KOPT-K1 (cell line): ENCODE results near the gene NME7.
"Not testable (repeated sequence)": the region's sequence is repeated elsewhere in the genome, so short reads cannot be mapped to it uniquely, and the experiment has no call there.

Source experiments
- H3K27ac ChIP-seq: fragments of 200-600 bp; sonication (generic); 2 replicates; pipeline ENCODE4 v1.5.1; 2016; ENCODE audit warnings: antibody characterized with exemption, mild to moderate bottlenecking, low read depth, low read length; ENCODE audit not compliant: poor library complexity, severe bottlenecking
- H3K36me3 ChIP-seq: fragments of 200-600 bp; sonication (generic); 2 replicates; pipeline ENCODE4 v1.5.1; 2017; ENCODE audit warnings: antibody characterized with exemption, mild to moderate bottlenecking, low read length, moderate library complexity; ENCODE audit not compliant: insufficient read depth
- H3K9me3 ChIP-seq: fragments of 200-600 bp; sonication (generic); 2 replicates; pipeline ENCODE4 v1.5.1; 2017; ENCODE audit warnings: antibody characterized with exemption, low read length, mild to moderate bottlenecking; ENCODE audit not compliant: insufficient read depth, poor library complexity, severe bottlenecking

Gene NME7

DNA sequence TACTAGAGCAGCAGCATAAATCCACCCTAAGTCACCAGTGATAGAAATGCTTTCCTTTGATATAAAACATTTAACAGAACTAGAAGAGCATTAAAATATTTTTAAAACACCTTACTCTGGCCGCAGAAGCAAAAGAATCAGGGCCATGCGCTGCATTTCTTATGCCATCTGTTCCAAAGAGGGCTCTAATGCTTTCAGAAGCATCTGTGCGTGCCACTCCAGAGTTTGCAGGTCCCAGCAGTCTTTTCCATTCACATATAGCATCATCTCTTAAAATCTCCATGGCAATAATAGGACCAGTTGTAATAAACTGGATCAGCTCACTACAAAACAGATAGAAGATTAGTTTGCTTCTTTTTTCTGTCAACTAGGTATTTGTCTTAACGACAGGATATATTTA lies 69.2 kb downstream of the NME7 start:
- no peak overlapping the region for H3K27ac ChIP-seq
- no peaks in the 10 kb centered on the region for H3K9me3 ChIP-seq
- no peaks in the 10 kb centered on the region for H3K36me3 ChIP-seq

DNA sequence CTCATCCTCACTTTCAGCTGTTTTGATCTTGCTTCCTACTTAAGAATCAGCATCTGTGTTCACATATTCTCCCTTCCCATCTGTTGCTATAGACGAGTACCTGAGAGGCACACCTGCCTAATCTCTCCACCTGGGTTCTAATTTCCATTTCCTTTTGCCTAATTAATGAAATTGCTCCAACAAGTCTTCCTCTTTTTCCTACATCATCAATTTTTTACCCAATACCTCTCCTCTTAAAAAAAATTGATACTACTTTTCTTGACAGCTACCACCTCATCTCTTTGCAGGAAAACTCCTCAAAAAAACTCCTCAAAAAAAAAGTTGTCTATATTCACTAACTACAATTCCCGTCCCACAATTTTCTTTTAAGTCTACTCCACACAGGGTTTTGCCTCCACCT lies 71.8 kb downstream of the NME7 start:
- Histone ChIP-seq H3K36me3 (no peaks in the 10 kb centered on the region), H3K9me3 (no peaks in the 10 kb centered on the region), H3K27ac (no peak overlapping the region)

DNA sequence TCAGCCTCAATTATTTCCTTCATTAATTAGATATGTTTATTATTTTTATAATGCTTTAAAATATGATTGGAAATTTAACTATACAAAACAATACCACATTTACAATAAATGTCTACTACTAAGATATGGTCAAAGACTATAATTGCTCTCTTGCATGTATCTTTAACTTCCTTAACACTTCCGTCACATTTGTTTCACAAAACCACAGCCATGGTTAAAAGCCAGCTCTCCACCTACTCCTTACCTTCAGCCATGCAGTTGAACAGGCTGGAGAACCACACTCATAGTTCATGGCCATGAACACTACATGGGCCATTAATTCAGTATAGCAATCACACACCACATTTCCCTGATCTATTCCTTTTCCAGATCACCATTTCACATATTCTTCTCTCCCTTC lies 72.2 kb downstream of the NME7 start:
- Histone ChIP-seq H3K27ac (no peak overlapping the region), H3K36me3 (no peaks in the 10 kb centered on the region), H3K9me3 (no peaks in the 10 kb centered on the region)

DNA sequence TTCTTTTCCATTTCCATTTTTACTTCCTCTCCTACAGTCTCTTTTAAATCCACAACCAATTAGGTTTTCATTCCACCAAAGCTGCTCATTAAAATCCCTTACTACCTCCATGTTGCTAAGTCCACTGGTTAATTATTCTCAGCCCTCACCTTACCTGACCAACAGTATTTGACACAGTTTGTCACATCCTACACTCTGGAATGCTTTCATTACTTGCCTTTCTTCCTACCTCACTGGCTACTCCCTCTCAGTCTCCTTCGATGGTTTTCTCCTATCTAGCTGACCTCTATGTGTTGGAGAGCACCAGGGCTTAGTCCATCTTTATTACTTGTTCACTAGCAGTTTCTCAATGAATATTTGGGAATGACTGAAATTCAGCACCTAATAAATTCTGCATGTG lies 78.6 kb downstream of the NME7 start:
- Histone ChIP-seq H3K36me3 (no peaks in the 10 kb centered on the region), H3K27ac (no peak overlapping the region), H3K9me3 (peaks cover 7% of the 10 kb centered on the region)

DNA sequence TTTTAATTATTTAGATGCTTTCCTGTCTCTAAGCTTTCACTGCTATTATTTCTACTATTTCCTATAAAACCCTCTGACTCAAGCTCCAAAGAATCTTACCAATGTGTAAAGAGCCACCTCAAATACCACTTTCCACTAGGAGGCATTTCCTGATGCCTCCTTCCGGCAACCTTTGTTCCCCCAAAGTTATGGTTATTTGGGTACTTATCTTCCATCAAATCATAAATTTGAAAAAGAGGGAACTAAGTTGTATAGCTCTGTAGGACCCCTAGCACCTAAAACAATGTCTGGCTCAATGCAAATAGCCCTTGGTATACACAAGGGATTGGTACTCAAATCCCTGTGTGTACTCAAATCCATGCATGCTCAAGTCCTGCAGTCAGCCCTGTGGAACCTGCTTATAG lies 79.6 kb downstream of the NME7 start:
- H3K9me3 ChIP-seq, result peaks cover 11% of the 10 kb centered on the region
- H3K27ac ChIP-seq, result no peak overlapping the region
- H3K36me3 ChIP-seq, result no peaks in the 10 kb centered on the region

DNA sequence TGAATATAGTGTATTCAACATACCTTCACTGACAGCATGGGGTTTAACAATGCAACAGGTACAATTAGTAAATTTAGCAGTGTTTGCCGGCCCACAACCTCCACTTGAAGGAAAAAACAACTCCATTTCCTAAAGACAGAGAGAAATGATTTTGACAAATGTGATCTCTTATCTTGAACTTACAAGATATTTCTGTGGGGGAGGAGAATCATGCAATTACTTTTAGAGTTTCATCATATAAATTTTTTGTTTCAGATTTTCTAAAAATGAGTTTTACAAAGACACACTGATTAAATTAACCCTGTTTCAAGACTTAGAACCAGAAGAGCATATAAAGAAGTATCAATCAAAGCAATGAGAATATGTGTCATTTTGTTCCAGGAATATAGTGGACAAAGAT lies 80.3 kb downstream of the NME7 start:
- H3K27ac ChIP-seq, result no peak overlapping the region
- no peaks in the 10 kb centered on the region for H3K36me3 ChIP-seq
- peaks cover 15% of the 10 kb centered on the region for H3K9me3 ChIP-seq

DNA sequence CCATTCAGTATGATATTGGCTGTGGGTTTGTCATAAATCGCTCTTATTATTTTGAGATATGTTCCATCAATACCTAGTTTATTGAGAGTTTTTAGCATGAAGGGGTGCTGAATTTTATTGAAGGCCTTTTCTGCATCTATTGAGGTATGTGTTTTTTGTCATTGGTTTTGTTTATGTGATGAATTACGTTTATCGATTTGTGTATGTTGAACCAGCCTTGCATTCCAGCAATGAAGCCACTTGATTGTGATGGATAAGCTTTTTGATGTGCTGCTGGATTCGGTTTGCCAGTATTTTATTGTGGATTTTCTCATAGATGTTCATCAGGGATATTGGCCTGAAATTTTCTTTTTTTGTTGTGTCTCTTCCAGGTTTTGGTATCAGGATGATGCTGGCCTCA lies 86.0 kb downstream of the NME7 start:
- peaks cover 41% of the 10 kb centered on the region for H3K9me3 ChIP-seq
- not testable (repeated sequence) for H3K27ac ChIP-seq, H3K36me3 ChIP-seq

DNA sequence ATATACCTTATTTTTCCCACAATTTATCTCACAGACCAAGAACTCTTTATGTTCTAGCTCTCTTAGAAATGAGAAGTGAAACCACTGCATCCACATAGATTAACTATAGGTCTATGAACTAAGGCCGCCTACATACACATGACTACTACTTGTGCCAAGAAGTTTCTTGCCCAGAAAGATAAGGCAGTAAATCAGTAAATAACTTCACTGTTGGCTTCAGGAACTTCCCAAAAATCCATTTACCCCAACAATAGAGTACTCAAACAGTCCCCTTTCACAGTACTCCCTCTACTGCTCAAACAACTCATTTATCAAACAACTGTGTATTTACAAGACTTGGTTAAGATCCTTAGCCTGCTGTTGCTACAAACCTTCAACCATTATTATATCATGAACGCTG lies 96.5 kb downstream of the NME7 start:
- Histone ChIP-seq H3K27ac (no peak overlapping the region), H3K9me3 (no peaks in the 10 kb centered on the region), H3K36me3 (no peaks in the 10 kb centered on the region)

DNA sequence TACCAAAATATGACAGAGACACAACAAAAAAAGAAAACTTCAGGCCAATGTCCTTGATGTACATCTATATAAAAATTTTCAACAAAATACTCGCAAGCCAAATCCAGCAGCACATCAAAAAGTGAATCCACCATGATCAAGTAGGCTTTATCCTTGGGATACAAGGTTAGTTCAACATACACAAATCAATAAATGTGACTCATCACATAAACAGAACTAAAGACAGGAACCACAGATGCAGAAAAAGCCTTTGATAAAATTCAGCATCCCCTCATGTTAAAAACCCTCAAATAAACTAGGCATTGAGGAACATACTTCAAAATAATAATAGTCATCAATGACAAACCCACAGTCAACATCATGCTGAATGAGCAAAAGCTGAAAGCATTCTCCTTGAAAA lies 101.5 kb downstream of the NME7 start:
- Histone ChIP-seq H3K9me3 (no peaks in the 10 kb centered on the region), H3K36me3 (no peaks in the 10 kb centered on the region), H3K27ac (no peak overlapping the region)

DNA sequence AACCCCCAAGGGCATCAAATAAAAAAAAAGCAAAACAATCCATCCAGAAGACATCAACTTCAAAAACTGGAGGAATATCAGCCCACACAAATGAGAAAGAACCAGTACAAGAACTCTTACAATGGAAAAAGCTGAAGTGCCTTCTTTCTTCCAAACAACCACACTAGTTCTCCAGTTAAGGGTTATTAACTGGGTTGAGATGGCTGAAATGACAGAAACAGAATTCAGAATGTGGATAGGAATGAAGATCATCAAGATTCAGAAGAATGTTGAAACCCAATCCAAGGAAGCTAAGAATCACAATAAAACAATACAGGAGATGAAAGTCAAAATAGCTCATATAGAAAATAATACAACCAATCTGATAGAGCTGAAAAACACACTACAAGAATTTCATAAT lies 104.5 kb downstream of the NME7 start:
- Histone ChIP-seq H3K9me3 (peaks cover under 1% of the 10 kb centered on the region), H3K36me3 (no peaks in the 10 kb centered on the region), H3K27ac (no peak overlapping the region)

DNA sequence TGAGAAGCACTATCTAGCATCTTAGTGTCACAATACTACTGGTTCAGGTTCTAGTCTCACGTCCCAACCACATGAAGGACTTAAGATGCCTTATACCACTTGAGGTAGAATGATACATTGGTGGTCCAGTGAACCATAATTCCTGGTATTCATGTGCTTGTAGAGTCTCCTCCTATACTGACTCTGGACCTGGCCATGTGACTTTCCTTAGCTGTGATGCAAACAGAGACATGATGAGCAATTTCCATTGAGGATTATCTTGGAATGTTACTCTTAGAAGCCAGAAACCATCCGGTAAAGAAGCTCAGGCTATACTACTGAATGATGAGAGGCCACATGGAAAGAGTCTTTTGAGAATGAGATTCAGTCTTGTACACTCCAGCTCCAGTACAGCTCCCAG lies 105.7 kb downstream of the NME7 start:
- Histone ChIP-seq H3K9me3 (peaks cover 8% of the 10 kb centered on the region), H3K36me3 (no peaks in the 10 kb centered on the region), H3K27ac (no peak overlapping the region)

DNA sequence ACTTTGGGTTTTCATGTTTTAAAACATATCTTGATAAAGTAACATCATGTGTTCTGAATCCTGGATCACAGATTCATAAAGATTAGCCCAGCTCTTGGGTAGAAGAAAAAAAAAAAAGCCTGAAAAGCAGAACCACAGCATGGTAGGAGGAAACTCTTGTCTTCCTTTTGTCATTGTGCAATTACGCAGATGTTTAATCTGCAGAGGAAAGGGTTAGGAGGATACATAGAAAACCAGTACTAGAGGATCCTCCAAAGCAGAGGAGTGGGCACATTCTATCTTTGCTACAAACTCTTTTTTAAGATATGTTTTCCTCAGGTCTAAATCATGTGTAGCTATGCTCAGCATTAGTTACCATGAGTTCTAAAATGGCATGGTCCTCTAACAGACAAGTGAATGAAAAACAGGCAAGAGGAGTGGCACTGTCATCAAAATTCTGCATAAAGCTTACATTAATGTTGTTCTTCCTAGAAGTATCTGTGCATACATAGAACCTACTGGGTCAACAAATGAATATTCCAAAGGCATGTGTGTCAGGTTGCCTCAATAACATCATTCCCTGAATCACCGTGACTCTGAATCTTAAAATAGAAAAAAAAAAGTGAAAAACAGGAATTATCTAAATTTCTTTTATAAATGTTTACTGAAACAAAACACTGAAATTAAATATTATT lies 107.0 kb downstream of the NME7 start:
- Histone ChIP-seq H3K36me3 (no peaks in the 10 kb centered on the region), H3K9me3 (peaks cover 8% of the 10 kb centered on the region), H3K27ac (no peak overlapping the region)

DNA sequence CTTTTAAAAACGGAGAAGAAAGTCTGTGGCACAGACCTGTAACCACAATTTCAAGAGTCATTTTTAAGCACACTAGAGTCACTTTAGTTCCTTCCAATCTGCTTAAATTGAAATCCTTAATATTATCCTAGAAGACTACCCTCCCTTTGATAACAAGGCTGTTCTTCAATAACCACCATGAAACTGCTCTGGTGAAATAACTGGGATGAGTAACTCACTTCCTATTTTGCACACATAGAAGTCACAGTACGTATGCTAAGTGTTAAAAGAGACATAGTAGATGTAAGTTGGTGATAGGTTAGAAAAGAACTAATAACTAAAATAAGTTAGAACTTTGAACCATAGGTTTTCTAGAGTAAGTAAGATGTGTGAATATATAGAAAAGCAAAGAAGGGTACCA lies 107.8 kb downstream of the NME7 start:
- Histone ChIP-seq H3K27ac (no peak overlapping the region), H3K36me3 (no peaks in the 10 kb centered on the region), H3K9me3 (peaks cover 8% of the 10 kb centered on the region)

DNA sequence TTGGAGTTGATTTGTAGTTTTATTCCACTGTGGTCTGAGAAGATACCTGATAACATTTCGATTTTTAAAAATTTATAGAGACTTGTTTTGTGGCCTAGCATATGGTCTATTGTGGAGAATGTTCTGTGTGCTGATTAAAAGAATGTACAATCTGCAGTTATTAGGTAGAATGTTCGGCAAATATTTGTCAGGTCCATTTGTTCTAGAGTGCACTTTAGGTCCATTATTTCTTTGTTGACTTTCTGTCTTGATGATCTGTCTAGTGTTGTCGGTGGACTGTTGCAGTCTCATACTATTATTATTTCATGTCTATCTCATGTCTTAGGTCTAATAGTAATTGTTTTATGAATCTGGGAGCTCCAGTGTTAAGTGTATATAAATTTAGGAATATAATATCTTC lies 116.8 kb downstream of the NME7 start:
- H3K36me3 ChIP-seq, result no peaks in the 10 kb centered on the region
- H3K27ac ChIP-seq, result no peak overlapping the region
- no peaks in the 10 kb centered on the region for H3K9me3 ChIP-seq

DNA sequence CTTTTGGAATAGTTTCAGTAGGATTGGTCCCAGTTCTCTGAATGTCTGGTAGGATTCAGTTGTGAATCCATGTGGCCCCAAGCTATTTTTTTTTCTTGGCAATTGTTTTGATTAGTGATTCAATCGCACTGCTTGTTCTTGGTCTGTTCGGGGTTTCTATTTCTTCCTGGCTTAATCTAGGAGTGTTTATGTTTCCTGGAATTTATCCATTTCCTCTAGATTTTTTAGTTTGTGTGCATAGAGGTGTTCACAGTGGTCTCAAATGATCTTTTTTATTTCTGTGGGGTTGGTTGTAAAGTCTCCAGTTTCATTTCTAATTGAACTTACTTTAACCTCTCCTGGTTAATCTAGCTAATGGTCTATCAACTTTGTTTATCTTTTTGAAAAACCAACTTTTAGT lies 117.6 kb downstream of the NME7 start:
- H3K27ac ChIP-seq, result no peak overlapping the region
- H3K9me3 ChIP-seq, result no peaks in the 10 kb centered on the region
- no peaks in the 10 kb centered on the region for H3K36me3 ChIP-seq

DNA sequence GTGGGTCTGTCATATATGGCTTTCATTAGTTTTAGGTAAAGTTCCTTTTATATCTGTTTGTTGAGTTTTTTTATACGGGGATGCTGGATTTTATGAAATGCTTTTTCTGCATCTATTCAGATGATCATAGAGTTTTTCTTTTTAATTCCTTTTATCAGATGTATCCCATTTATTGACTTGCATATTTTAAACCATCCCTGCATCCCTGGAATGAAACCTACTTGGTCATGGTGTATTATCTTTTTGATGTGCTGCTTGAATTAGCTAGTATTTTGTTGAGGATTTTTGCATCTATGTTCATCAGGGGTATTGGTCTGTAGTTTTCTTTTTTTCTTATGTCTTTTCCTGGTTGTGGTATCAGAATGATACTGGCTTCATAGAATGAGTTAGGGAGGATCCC lies 118.0 kb downstream of the NME7 start:
- no peak overlapping the region for H3K27ac ChIP-seq
- H3K36me3 ChIP-seq, result no peaks in the 10 kb centered on the region
- H3K9me3 ChIP-seq, result no peaks in the 10 kb centered on the region
